ENCODE measurements around the gene HOGA1. TPM values are rescaled to one million over a fixed set of nuclear protein-coding genes. Genes with fewer than 3 reads are reported as not detected.

Gene HOGA1
- total and polyA plus RNA-seq, 2 donors (not counting 3 experiments of a cell fraction or from before 2014, with no cell fraction given), result 0.44 to 0.91 TPM

- CTCF ChIA-PET, result no interaction called here
- POLR2A ChIA-PET, result no interaction called here
- no peak for FAIRE-seq
Observed at GRCh38 chr10:97618733-97619132, 34.5 kb downstream of the HOGA1 start.

More at GRCh38 chr10:97618733-97619132, 34.5 kb downstream of the HOGA1 start:
- Histone ChIP-seq H3K9me3 (replicated peaks; ENCODE audit: control insufficient read depth, insufficient read depth, low read length) (no peaks in the 10 kb centered on the region), H3K9ac (replicated peaks; ENCODE audit: extremely low read depth, insufficient read depth, low read length) (no peak overlapping the region), H3K27me3 (ENCODE audit: control insufficient read depth in 2 of 2, insufficient read depth in 2 of 2, low read length in 2 of 2) (no peaks in the 10 kb centered on the region), H2AFZ (ENCODE audit: low read depth, low read length) (no peak overlapping the region), H3K9me1 (replicated peaks; ENCODE audit: control insufficient read depth, extremely low read depth, insufficient read depth, low read length) (no peaks in the 10 kb centered on the region), H4K20me1 (replicated peaks; ENCODE audit: control insufficient read depth, extremely low read depth, insufficient read depth, low read length) (no peaks in the 10 kb centered on the region), H3K79me2 (ENCODE audit: control insufficient read depth, insufficient read depth, low read length) (no peaks in the 10 kb centered on the region), H3K4me2 (ENCODE audit: insufficient read depth, low read length) (no peak overlapping the region), H3K36me3 (ENCODE audit: control insufficient read depth in 2 of 2, extremely low read depth in 1 of 2, insufficient read depth in 2 of 2, low read length in 2 of 2) (no peaks in the 10 kb centered on the region), H3K4me1 (ENCODE audit: control insufficient read depth, extremely low read depth, insufficient read depth, low read length) (no peaks in the 10 kb centered on the region), H3K27ac (ENCODE audit: insufficient read depth, low read depth, low read length) (no peak overlapping the region), H3K4me3 (replicated peaks in 1 of 3; ENCODE audit: insufficient read depth in 1 of 3, low read depth in 1 of 3, low read length in 3 of 3) (no peak overlapping the region)
- dilution Hi-C loops (cut with MboI; ENCODE audit: extremely low pct_ligation_motif_present, low sequenced_read_pairs) (no loop called here), intact Hi-C loops (cut with micrococcal nuclease) (no loop called here)
- no peak for DNase-seq (ENCODE audit: low read depth, low spot score)
- TF ChIP-seq POLR2AphosphoS5 (IDR thresholded peaks at IDR 0.05; ENCODE audit: insufficient read depth, low read depth, low read length), result no peak
- no peak for TF ChIP-seq POLR2A (IDR thresholded peaks at IDR 0.05; ENCODE audit: low read depth, low read length)
- TF ChIP-seq JUN (IDR thresholded peaks at IDR 0.05; ENCODE audit: borderline replicate concordance, insufficient read depth, insufficient read length, low read depth), result no peak
- TF ChIP-seq GATA2 (IDR thresholded peaks at IDR 0.05; ENCODE audit: insufficient read depth, insufficient read length, low read depth, low read length), result no peak
- TF ChIP-seq EZH2 (IDR thresholded peaks at IDR 0.05; ENCODE audit: borderline replicate concordance, low read depth, low read length, severe bottlenecking), result no peak
- TF ChIP-seq, protein P1, sequence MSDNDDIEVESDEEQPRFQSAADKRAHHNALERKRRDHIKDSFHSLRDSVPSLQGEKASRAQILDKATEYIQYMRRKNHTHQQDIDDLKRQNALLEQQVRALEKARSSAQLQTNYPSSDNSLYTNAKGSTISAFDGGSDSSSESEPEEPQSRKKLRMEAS (IDR thresholded peaks at IDR 0.05; ENCODE audit: insufficient read depth, insufficient read length), result no peak
- TF ChIP-seq MYC (IDR thresholded peaks at IDR 0.05; ENCODE audit: low read depth, low read length), result no peak
- TF ChIP-seq CTCF (IDR thresholded peaks at IDR 0.05; ENCODE audit: extremely low read depth in 1 of 2, insufficient read depth in 1 of 2, low read depth in 1 of 2, low read length in 2 of 2), result no peak
- TF ChIP-seq FOS (IDR thresholded peaks at IDR 0.05; ENCODE audit: borderline replicate concordance, insufficient read depth, low read length), result no peak
- no TSS peak for BruUV-seq (replicated peaks)
